ENCODE measurements around the gene TUBB1. TPM values are rescaled to one million over a fixed set of nuclear protein-coding genes. Genes with fewer than 3 reads are reported as not detected.

Gene TUBB1
- total and polyA plus RNA-seq, 2 of the 13 experiments (the other 11 are each of a cell fraction or from before 2014, with no cell fraction given): 0.11 to 57.6 TPM

DNA sequence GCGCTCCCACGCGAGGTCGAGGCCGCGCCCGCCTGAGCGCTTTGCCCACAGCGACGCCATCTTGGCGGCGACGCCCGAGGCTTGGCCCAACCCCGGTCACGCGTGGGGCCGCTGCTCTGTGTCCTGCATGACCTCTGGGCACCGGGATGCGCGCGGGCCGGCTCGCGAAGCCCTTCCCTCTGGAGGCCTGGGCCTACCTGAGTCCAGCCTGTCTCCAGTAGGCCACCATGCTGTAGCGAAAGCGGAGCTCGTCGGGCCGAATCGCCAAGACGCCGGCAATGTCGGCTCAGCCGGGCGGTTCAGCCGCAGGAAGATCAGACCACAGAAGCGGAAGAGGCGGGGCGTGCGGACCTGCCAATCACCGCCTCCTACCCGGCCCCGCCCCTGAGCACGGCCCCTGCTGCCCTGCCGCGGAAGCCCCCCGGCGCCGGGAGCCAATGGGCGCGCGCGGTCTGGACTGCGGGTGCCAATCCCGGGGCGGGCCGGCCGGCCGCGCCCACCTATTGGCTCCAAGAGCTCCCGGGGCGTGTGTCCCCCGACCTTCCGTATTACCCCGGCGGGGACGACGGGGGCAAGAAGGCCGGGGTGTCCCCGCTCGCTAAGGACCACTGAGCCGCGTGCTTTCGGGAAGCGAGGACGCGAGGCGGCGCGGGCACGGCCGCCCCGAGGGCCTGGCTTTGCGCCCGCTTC lies 12.9 kb downstream of the TUBB1 start, which contains the start of gene ATP5F1E (continued):
- TF ChIP-seq ZNF543 (CRISPR knock-in tag; IDR thresholded peaks at IDR 0.05) (peak; percentile 83), TEAD2 (CRISPR knock-in tag; IDR thresholded peaks at IDR 0.05) (peak; percentile 84), NPAS2 (CRISPR knock-in tag; IDR thresholded peaks at IDR 0.05; ENCODE audit: borderline replicate concordance) (no peak; the same call in 1 of the 2 replicates), CBX5 (CRISPR knock-in tag; IDR thresholded peaks at IDR 0.05; ENCODE audit: borderline replicate concordance) (peak; percentile 64), ZNF225 (CRISPR knock-in tag; IDR thresholded peaks at IDR 0.05) (peak; percentile 98), MEF2D (CRISPR knock-in tag; IDR thresholded peaks at IDR 0.05) (peak; percentile 68; the same call in 1 of the 2 replicates), ZNF615 (CRISPR knock-in tag; IDR thresholded peaks at IDR 0.05; ENCODE audit: borderline replicate concordance) (no peak), XRCC5 (optimal IDR thresholded peaks at IDR 0.05; ENCODE audit: low read length) (peak; percentile 90), ZMAT3 (CRISPR knock-in tag; conservative IDR thresholded peaks at IDR 0.05) (peak; percentile 98), ZNF572 (CRISPR knock-in tag; IDR thresholded peaks at IDR 0.05) (peak; percentile 89), TOPORS (CRISPR knock-in tag; IDR thresholded peaks at IDR 0.05) (peak; percentile 91), KDM5B (CRISPR knock-in tag; IDR thresholded peaks at IDR 0.05; ENCODE audit: borderline replicate concordance) (peak; percentile 99), ZNF652 (CRISPR knock-in tag; IDR thresholded peaks at IDR 0.05; ENCODE audit: borderline replicate concordance, low read depth) (peak; percentile 4; the same call in 1 of the 2 replicates), PTBP1 (IDR thresholded peaks at IDR 0.05; ENCODE audit: low read depth, low read length, poor library complexity, severe bottlenecking) (no peak), NR1H2 (CRISPR knock-in tag; IDR thresholded peaks at IDR 0.05; ENCODE audit: borderline replicate concordance, low read depth) (peak; percentile 88; the same call in 1 of the 2 replicates), SCMH1 (CRISPR knock-in tag; IDR thresholded peaks at IDR 0.05; ENCODE audit: borderline replicate concordance) (no peak), ZNF143 (CRISPR knock-in tag; IDR thresholded peaks at IDR 0.05) (peak; percentile 25), ZNF30 (CRISPR knock-in tag; IDR thresholded peaks at IDR 0.05) (peak; percentile 90; the same call in 1 of the 2 replicates), ZNF432 (CRISPR knock-in tag; IDR thresholded peaks at IDR 0.05; ENCODE audit: borderline replicate concordance) (0 out of 2 replicates have a peak, but pooled peaks have one; percentile 14), TARDBP (CRISPR knock-in tag; IDR thresholded peaks at IDR 0.05) (peak; percentile 71; the same call in 1 of the 2 replicates), ZNF331 (CRISPR knock-in tag; IDR thresholded peaks at IDR 0.05) (peak; percentile 100), IKZF1 (IDR thresholded peaks at IDR 0.05) (no peak), ZNF776 (CRISPR knock-in tag; IDR thresholded peaks at IDR 0.05) (peak; percentile 97), ZNF777 (CRISPR knock-in tag; IDR thresholded peaks at IDR 0.05) (peak; percentile 83)
- TF ChIP-seq, protein P1, sequence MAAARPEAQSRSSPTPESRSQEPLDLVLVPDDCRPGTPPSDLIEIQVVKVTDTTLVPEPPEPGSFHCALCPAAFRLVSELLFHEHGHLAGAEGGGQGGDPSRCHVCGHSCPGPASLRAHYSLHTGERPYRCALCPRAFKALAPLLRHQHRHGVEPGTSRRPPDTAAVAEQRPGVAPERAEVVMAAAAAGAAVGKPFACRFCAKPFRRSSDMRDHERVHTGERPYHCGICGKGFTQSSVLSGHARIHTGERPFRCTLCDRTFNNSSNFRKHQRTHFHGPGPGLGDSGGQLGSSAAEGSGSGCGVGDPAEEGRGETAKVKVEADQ (CRISPR knock-in tag; IDR thresholded peaks at IDR 0.05; ENCODE audit: borderline replicate concordance): peak; percentile 68
- TF ChIP-seq, protein P2, sequence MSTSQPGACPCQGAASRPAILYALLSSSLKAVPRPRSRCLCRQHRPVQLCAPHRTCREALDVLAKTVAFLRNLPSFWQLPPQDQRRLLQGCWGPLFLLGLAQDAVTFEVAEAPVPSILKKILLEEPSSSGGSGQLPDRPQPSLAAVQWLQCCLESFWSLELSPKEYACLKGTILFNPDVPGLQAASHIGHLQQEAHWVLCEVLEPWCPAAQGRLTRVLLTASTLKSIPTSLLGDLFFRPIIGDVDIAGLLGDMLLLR (CRISPR knock-in tag; IDR thresholded peaks at IDR 0.05): peak; percentile 97
- TF ChIP-seq, protein P3, sequence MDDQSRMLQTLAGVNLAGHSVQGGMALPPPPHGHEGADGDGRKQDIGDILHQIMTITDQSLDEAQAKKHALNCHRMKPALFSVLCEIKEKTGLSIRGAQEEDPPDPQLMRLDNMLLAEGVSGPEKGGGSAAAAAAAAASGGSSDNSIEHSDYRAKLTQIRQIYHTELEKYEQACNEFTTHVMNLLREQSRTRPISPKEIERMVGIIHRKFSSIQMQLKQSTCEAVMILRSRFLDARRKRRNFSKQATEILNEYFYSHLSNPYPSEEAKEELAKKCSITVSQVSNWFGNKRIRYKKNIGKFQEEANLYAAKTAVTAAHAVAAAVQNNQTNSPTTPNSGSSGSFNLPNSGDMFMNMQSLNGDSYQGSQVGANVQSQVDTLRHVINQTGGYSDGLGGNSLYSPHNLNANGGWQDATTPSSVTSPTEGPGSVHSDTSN (CRISPR knock-in tag; IDR thresholded peaks at IDR 0.05; ENCODE audit: borderline replicate concordance): peak; percentile 89
